GM23338 (cell line): ENCODE measurements around the gene DHRS4L2.
"Not testable (repeated sequence)": the region's sequence is repeated elsewhere in the genome, so short reads cannot be mapped to it uniquely, and the experiment has no call there.

ENCODE experiments used
- CTCF ChIP-seq, 2 experiments: fragments of 200-600 bp in 1 of 2; sonication (generic) in 1 of 2; conservative IDR thresholded peaks; 2 replicates each; pipeline versions ENCODE4 v1.5.1 to v1.6.1; 2016 to 2017; ENCODE audit warnings: antibody characterized with exemption in 2 of 2, low read depth in 2 of 2, mild to moderate bottlenecking in 2 of 2, moderate library complexity in 1 of 2
- EZH2 ChIP-seq: fragments of 200-600 bp; sonication (generic); IDR thresholded peaks from one replicate; pipeline ENCODE4 v1.8.0; 2017; ENCODE audit warnings: antibody characterized with exemption, mild to moderate bottlenecking, low read depth; ENCODE audit not compliant: unreplicated experiment
- EZH2phosphoT487 ChIP-seq: fragments of 200-600 bp; sonication (generic); IDR thresholded peaks from one replicate; pipeline ENCODE4 v1.8.1; 2018; ENCODE audit warnings: antibody characterized with exemption; ENCODE audit not compliant: unreplicated experiment
- POLR2AphosphoS5 ChIP-seq: IDR thresholded peaks from 2 replicates; pipeline ENCODE4 v1.6.1; 2016; ENCODE audit warnings: antibody characterized with exemption, low read depth
- STAT1 ChIP-seq: IDR thresholded peaks from one replicate; pipeline ENCODE4 v1.6.1; 2016; ENCODE audit warnings: antibody characterized with exemption; ENCODE audit not compliant: unreplicated experiment
- ZNF114 ChIP-seq: fragments of 250-450 bp; sonication (Bioruptor Pico); IDR thresholded peaks from 2 replicates; pipeline ENCODE4 v1.5.0; 2020; ENCODE audit warnings: mild to moderate bottlenecking, moderate library complexity

GRCh38 chr14:23961704-23962103 is 27.0 kb upstream of the DHRS4L2 start:
- TF ChIP-seq CTCF (conservative IDR thresholded peaks at IDR 0.05; ENCODE audit: low read depth in 2 of 2); POLR2AphosphoS5; STAT1; EZH2; EZH2phosphoT487; ZNF114 (CRISPR knock-in tag): not testable (repeated sequence)
